Skeletal muscle satellite cell (primary cell): Measurements from ENCODE around the gene RAVER1.

Experiments used
- H3K27me3 ChIP-seq: 2 replicates; pipeline ENCODE4 v1.7.0; 2013; ENCODE audit warnings: low read length; ENCODE audit not compliant: control insufficient read depth, insufficient read depth
- H3K36me3 ChIP-seq: 2 replicates; pipeline ENCODE4 v1.7.0; 2013; ENCODE audit warnings: mild to moderate bottlenecking, control low read depth, low read length; ENCODE audit not compliant: insufficient read depth
- H3K4me1 ChIP-seq: 2 replicates; pipeline ENCODE4 v1.7.0; 2013; ENCODE audit warnings: low read length; ENCODE audit not compliant: control insufficient read depth, insufficient read depth
- H3K4me2 ChIP-seq: 2 replicates; pipeline ENCODE4 v1.7.0; 2013; ENCODE audit warnings: mild to moderate bottlenecking, low read length
- H3K4me3 ChIP-seq: 2 replicates; pipeline ENCODE4 v1.7.0; 2013; ENCODE audit warnings: low read length
- H3K9ac ChIP-seq: 2 replicates; pipeline ENCODE4 v1.7.0; 2013; ENCODE audit warnings: mild to moderate bottlenecking, low read depth, low read length, moderate library complexity
- H3K9me3 ChIP-seq: replicated peaks from 2 replicates; pipeline ENCODE4 v1.7.0; 2013; ENCODE audit warnings: mild to moderate bottlenecking, control low read depth, low read length

Gene RAVER1

DNA sequence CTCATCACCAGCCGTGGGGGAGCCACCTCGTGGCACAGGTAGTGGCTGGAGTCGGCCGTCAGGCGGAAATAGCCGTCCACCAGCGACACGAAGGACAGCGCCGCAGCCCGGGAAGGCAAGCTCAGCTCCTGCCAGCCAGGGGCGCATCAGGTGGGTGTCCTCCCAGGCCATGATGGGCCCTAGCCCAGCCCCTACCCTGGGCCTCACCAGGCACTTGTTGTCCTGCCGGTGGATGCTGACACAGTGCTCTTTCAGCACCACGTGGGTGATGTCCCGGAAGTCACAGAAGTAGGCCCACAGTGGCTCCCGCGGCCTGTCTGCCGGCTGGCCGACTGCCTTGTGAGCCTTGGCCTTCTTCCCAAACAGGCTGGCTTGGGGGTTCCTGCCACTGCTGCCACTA is 31.3 kb upstream of the RAVER1 start:
- no peak overlapping the region for H3K9ac ChIP-seq
- H3K4me2 ChIP-seq: no peak overlapping the region

DNA sequence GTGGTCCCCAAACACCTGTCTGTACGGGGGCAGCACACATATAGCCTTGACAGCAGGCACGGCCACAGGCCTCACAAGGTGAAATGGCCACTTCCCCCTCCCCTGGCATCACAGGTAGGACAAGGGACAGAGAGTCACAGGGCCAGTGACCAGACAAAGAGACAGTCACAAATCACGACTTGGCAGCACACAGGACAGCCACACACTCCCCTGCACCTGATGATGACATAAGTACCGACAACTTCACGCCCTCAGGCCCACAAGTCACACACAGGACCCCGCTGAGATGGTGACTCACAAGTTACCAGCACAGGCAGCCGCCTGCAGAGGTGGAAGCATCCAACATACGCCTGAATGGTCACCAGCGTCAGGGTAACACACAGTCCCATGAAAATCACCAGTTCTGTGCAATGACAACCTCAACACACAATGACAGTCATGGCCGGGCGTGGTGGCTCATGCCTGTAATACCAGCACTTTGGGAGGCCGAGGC is 30.5 kb upstream of the RAVER1 start:
- Histone ChIP-seq H3K9ac (no peak overlapping the region), H3K36me3 (peaks cover 61% of the 10 kb centered on the region), H3K4me1 (no peaks in the 10 kb centered on the region), H3K4me2 (no peak overlapping the region), H3K4me3 (no peak overlapping the region), H3K9me3 (no peaks in the 10 kb centered on the region), H3K27me3 (no peaks in the 10 kb centered on the region)

More for the DNA sequence above, 31.3 kb upstream of the RAVER1 start:
- no peaks in the 10 kb centered on the region for H3K27me3 ChIP-seq
- H3K36me3 ChIP-seq: peaks cover 64% of the 10 kb centered on the region
- H3K9me3 ChIP-seq: no peaks in the 10 kb centered on the region
- H3K4me3 ChIP-seq: no peak overlapping the region
- no peaks in the 10 kb centered on the region for H3K4me1 ChIP-seq

DNA sequence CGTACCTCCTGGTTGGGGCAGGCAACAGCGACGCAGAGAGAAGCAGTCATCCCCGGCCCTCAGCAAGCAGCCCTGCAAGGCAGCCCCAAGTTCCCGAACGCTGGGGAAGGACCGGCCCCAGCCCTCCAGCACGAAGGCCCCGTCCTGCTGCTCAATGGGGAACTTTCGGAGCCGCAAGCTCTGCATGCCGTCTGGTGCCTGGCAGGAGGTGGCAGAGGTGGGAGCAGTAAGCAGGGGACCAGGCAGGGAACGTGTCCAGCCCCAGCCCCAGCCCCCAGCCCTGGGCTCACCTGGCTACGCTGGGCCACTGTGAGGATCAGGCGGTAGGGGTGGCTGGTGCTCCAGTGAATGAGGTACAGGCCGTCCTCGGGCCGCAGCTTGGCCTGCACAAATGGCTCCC is 28.9 kb upstream of the RAVER1 start:
- Histone ChIP-seq H3K36me3 (peaks cover 56% of the 10 kb centered on the region), H3K9me3 (no peaks in the 10 kb centered on the region), H3K9ac (no peak overlapping the region), H3K4me2 (no peak overlapping the region), H3K4me3 (no peak overlapping the region), H3K27me3 (no peaks in the 10 kb centered on the region), H3K4me1 (no peaks in the 10 kb centered on the region)

DNA sequence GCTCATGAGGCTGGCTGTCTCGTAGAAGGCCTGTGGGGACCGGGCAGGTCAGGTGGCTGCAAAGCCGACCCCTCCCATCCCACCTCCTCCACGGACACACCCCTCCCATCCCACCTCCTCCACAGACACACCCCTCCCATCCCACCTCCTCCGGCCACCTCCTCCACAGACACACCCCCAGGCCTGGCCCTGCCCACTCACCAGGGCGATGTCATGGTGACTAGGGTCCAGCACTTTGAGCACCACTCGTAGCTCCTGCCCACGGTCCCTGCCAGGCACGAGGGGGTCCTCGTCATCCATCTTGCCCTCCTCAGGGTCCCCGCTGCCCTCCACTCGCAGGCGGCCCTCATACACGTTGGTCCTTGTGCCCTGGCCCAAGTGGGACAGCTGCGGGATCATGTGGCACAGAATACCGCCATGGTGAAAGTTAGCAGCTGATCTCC is 28.3 kb upstream of the RAVER1 start:
- no peaks in the 10 kb centered on the region for H3K27me3 ChIP-seq

DNA sequence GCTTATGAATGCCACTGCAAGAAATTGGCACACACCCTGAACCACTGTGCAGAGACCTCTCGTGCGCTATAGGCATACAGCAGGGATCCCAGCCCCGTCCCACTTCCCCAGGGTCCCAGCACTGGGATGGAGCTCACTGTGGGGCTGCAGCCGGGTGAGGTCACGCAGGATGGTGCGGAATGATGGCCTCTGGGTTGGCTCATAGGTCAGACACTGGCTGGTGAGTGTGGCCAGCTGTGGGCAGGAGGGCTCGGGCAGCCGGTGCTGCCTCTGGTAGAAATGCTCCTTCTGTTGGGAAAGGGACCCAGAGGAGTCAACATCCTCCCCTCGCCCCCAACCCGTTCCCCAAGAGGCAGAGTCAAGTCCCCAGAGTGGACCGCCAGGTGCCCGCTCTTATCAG is 23.1 kb upstream of the RAVER1 start:
- Histone ChIP-seq H3K4me1 (no peaks in the 10 kb centered on the region), H3K9me3 (no peaks in the 10 kb centered on the region), H3K4me2 (no peak overlapping the region), H3K4me3 (no peak overlapping the region), H3K27me3 (no peaks in the 10 kb centered on the region), H3K36me3 (peaks cover 54% of the 10 kb centered on the region), H3K9ac (no peak overlapping the region)

More for the DNA sequence above, 28.3 kb upstream of the RAVER1 start:
- Histone ChIP-seq H3K36me3 (peaks cover 60% of the 10 kb centered on the region), H3K4me1 (no peaks in the 10 kb centered on the region), H3K9ac (no peak overlapping the region), H3K9me3 (no peaks in the 10 kb centered on the region), H3K4me2 (no peak overlapping the region), H3K4me3 (no peak overlapping the region)

DNA sequence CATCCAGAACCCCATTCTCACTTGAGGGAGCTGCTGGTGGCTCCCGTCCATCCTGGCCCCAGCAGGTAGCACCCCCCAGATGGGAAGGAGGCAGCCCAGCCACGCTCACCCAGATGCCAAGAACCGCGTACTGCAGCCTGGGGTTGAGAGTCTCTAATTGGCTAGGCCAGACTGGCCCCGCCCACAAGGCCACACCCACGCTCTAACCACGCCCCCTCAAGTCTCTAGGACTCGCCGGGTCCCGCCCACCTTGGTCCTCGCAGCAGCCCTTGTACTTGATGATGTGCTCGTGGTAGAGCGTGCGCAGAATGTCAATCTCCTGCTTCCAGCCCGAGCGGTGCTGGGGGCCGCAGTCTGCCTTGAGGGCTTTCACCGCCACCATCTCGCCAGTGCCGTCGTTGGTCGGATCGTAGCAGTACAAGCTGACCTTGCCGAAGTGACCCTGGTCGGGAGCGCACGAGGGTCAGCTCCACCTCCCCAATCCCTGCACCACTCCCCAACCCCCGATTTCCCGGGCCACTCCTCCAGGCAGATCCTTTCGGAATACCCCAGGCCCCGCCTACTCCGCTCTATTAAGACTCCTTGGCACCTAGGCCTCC is 20.6 kb upstream of the RAVER1 start:
- no peaks in the 10 kb centered on the region for H3K4me1 ChIP-seq
- no peaks in the 10 kb centered on the region for H3K27me3 ChIP-seq
- no peak overlapping the region for H3K4me3 ChIP-seq
- H3K9me3 ChIP-seq: no peaks in the 10 kb centered on the region
- H3K9ac ChIP-seq: no peak overlapping the region
- H3K4me2 ChIP-seq: no peak overlapping the region
- H3K36me3 ChIP-seq: peaks cover 49% of the 10 kb centered on the region

DNA sequence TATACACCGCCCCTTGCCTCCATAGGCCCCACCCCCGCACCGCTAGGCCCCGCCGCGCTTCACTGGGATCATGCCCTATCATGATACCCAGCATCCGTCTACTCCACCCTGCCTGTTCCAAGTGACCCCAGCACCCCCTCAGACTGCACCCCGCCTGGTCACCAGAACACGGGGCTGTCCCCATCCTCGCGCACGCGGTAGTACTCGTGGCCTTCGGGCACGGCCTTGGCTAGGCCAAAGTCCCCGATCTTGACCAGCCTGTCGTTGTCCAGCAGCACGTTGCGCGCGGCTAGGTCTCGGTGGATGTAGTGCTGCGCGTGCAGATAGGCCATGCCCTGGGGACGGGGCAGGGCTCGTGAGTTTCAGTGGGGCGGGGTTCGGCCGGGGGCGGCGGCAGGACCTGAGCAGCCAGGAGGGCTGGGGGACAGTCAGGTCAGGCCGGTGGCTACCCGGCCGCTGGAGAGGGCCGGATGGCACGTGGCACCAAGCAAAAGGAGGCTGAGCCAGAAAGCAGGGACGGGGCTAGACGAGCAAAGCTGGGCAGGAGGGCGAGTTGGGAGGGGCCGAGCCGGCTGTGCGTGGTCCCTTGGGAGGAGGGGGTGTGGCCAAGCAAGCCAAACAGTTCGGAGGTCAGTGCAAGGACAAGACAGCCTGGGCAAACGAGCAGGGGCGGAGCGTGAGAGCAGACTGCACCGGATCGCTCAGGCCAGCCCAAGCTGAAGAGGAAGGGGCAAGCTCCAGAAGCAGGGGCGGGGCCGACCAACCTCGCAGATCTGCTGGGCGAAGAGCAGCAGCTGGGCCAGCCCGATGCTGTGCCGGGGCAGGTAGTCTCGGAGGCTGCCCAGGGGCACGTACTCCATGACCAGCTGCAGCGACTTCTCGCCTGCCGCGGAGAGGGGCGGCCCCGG is 19.7 kb upstream of the RAVER1 start:
- no peak overlapping the region for H3K9ac ChIP-seq
- H3K36me3 ChIP-seq: peaks cover 46% of the 10 kb centered on the region
- H3K4me3 ChIP-seq: no peak overlapping the region
- H3K4me1 ChIP-seq: no peaks in the 10 kb centered on the region
- H3K27me3 ChIP-seq: no peaks in the 10 kb centered on the region
- H3K9me3 ChIP-seq: no peaks in the 10 kb centered on the region
- no peak overlapping the region for H3K4me2 ChIP-seq

DNA sequence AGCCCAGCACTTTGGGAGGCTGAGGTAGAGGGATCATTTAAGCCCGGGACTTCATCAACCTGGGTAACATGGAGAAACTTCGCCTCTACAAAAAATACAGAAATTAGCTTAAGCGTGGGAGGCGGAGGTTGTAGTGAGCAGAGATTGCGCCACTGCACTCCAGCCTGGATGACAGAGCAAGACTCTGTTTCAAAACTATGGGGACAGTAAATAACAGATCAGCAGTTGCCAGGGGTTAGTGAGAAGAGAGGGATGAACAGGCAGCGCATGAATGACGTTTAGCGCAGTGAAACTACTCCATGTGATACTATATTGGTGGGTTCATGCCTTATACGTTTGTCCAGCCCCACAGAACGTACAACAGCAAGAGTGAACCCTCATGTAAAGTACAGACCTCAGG is 13.2 kb upstream of the RAVER1 start:
- no peaks in the 10 kb centered on the region for H3K27me3 ChIP-seq
- no peaks in the 10 kb centered on the region for H3K9me3 ChIP-seq
- peaks cover 6% of the 10 kb centered on the region for H3K4me1 ChIP-seq
- H3K36me3 ChIP-seq: peaks cover 11% of the 10 kb centered on the region
- H3K9ac ChIP-seq: no peak overlapping the region
- no peak overlapping the region for H3K4me3 ChIP-seq
- H3K4me2 ChIP-seq: no peak overlapping the region

DNA sequence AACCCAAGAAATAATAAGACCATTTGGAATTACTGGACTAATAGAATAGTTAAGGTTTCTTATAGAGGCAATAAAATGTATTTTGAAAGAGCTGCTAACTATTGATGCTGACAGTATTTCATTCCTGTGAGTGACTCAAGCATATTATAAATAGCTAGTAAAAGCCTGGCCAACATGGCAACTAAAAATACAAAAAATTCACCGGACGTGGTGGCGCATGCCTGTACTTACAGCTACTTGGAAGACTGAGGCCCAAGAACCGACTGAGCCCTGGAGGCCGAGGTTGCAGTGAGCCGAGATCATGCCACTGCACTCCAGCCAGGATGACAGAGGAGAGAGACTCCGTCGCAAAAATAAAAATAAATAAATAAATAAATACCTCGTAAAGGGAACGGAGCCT is 11.5 kb upstream of the RAVER1 start:
- H3K4me3 ChIP-seq: no peak overlapping the region

DNA sequence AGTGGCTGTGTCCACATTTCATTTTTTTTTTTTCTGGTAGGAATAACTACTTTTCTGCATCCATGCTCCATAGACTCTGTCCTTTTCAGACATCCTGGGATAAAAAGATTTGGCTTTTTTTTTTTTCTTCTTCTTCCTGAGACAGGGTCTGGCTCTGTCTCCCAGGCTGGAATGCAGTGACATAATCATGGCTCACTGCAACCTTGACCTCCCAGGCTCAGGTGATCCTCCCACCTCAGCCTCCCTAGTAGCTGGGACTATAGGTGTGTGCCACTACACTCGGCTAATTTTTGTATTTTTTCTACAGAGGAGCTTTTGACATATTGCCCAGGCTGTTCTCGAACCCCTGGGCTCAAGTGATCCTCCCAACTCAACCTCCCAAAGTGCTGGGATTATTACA is 10.2 kb upstream of the RAVER1 start:
- Histone ChIP-seq H3K9me3 (no peaks in the 10 kb centered on the region), H3K4me1 (peaks cover 6% of the 10 kb centered on the region), H3K9ac (no peak overlapping the region), H3K4me3 (no peak overlapping the region), H3K27me3 (peaks cover 3% of the 10 kb centered on the region), H3K4me2 (no peak overlapping the region), H3K36me3 (no peaks in the 10 kb centered on the region)

More for the DNA sequence above, 11.5 kb upstream of the RAVER1 start:
- Histone ChIP-seq H3K4me2 (no peak overlapping the region), H3K4me1 (peaks cover 6% of the 10 kb centered on the region), H3K36me3 (peaks cover 1% of the 10 kb centered on the region), H3K9me3 (no peaks in the 10 kb centered on the region), H3K27me3 (no peaks in the 10 kb centered on the region), H3K9ac (no peak overlapping the region)

DNA sequence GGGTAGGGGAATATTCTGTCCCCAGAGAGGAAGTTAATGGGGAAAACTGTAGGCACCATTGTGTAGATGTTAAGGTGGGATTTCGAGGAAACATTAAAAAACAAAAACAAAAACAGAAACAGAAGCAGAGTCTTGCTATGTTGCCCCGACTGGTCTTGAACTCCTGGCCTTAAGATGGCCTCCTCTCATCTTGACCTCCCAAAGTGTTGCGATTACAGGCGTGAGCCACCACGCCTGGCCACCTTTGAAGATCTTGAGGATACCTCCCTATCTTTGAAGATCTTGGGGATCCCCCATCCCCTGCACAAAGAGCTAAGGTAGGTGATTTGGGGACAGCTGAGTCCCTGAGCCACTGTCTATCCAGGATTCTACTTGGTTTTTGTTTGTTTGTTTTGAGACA is 6.6 kb upstream of the RAVER1 start:
- H3K9me3 ChIP-seq: no peaks in the 10 kb centered on the region
- no peak overlapping the region for H3K4me3 ChIP-seq
- no peaks in the 10 kb centered on the region for H3K36me3 ChIP-seq
- H3K4me1 ChIP-seq: peaks cover 2% of the 10 kb centered on the region
- H3K4me2 ChIP-seq: no peak overlapping the region
- peaks cover 5% of the 10 kb centered on the region for H3K27me3 ChIP-seq
- H3K9ac ChIP-seq: no peak overlapping the region
